Effector CD4-positive, alpha-beta T cell (primary cell): ENCODE measurements around the gene EIF4E.
"Not testable (repeated sequence)": the region's sequence is repeated elsewhere in the genome, so short reads cannot be mapped to it uniquely, and the experiment has no call there.

ENCODE experiments used
- DNase-seq: peaks from one replicate; pipeline ENCODE4 v3.0.0-alpha.2; 2020

The EIF4E gene

DNA sequence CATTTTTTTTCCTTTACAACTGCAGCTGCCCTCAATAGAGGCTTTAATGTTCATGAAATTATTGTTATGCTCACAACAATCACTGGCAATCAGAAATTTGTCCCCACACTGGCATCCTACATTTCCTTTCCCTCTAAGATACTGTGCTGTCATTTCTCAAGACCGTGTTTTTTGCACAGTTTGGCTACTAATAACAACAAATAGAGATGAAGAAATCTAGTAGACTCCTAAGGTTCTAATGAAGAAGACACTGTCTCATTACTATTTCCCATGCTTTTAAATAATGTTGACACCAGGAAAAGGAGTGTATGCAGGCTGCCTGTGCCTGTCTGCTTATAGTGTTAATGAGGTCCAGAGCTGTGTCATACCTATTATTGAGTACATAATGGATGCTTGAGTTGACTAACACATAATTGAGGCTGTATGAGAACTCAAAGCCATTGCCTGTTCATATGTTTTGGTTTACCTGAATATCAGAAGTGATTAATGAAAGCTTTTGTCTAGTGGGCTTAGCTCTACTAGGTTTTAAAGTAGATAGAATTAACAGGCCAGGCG, 1.5 kb upstream of the EIF4E start:
- no peak for DNase-seq

- peak; percentile 42 for DNase-seq
Observed at GRCh38 chr4:98929341-98930267, 671 bp upstream of the EIF4E start.

DNA sequence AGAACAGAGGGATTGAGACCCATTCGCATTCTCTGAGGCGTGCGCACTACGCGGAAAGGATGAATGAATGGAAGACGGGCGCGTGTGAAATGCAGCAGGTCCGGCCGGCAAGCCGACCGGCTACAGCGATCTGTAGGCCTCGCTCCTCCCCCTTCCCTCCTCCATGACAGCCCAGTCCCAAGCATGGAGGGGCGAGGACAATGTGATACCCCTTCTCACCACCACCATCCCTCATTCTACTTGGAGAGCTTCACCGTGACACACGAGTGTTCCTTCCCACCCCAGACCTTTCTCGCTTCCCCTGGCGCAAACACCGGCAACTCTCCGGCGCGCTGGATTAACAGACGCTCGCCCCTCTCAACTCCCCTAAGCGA, 815 bp downstream of the EIF4E start:
- peak; percentile 42 for DNase-seq

DNA sequence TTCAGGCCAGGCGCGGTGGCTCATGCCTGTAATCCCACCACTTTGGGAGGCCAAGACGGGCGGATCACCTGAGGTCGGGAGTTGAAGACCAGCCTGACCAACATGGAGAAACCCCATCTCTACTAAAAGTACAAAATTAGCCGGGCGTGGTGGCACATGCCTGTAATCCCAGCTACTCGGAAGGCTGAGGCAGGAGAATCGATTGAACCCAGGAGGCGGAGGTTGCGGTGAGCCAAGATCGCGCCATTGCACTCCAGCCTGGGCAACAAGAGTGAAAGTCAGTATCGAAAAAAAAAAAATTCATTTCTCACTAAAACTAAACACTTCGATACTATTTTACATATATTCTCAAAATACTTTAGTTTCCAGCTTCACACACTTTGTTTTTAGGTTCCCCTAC, 2.7 kb downstream of the EIF4E start:
- not testable (repeated sequence) for DNase-seq

DNA sequence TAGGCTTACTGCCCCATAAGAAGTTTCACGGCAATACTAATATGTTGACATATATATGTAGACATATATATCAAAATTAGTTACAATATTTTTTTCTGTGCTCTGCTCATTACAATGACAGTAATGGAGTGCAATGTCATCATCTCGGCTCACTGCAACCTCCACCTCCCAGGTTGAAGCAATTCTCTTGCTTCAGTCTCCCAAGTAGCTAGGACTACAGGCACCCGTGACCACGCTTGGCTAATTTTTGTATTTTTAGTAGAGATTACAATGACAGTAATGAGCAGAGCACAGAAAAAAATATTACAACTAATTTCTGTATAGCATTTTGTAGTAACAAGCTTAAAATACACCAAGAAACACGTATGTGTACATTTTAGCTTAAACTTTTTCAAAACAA, 7.6 kb downstream of the EIF4E start:
- no peak for DNase-seq

- no peak for DNase-seq
Observed at GRCh38 chr4:98919996-98920395, 8.9 kb downstream of the EIF4E start.

DNA sequence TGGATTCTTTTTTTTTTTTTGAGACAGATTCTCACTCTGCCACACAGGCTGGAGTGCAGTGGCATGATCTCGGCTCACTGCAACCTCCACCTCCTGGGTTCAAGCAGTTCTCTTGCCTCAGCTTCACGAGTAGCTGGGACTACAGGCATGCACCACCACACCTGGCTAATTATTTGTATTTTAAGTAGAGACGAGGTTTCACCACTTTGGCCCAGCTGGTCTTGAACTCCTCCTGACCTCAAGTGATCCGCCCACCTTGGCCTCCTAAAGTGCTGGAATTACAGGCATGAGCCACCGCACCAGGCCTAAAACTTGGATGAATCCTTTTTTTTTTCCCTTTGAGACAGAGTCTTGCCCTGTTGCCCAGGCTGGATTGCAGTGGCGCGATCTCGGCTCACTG, 18.2 kb downstream of the EIF4E start:
- DNase-seq, result not testable (repeated sequence)

DNA sequence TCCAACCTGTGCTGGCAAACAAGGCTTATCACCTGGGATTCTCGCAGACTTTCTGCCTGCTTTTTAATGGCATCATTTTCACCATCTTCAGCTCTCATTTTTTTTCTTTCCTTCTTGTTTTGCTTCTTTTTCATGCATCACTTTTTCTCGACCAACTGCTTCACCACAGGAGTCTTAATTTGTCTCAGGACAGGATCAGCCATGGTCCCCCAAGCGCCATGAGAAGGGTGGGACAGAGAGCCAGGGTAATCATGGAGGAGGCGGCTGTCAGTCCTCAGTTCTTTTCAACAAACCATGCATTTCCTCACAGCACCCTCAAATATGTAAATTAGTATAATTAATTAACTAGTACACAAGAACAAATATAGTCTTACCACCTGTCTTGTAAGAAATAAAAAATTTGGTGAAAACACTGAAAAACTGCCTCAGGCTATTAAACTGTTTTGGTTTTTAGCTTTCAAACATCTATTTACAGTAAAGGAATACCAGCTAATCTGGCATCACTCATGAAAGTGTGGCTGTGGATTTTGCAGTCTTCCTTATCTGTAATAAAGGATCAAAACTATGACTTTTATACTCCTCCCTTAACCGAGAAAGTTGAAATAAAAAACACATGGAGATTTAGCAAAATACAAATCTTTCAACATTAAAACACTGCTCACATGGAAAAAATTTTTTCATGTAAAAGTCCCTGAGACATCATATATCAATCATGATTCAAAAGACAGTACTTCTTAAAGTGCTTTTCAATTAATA, 19.1 kb downstream of the EIF4E start:
- no peak for DNase-seq

GRCh38 chr4:98908703-98909262, 20.1 kb downstream of the EIF4E start:
- no peak for DNase-seq

- no peak for DNase-seq
Observed at GRCh38 chr4:98908182-98908581, 20.8 kb downstream of the EIF4E start.

- no peak for DNase-seq
Observed at GRCh38 chr4:98905839-98906238, 23.1 kb downstream of the EIF4E start.

DNA sequence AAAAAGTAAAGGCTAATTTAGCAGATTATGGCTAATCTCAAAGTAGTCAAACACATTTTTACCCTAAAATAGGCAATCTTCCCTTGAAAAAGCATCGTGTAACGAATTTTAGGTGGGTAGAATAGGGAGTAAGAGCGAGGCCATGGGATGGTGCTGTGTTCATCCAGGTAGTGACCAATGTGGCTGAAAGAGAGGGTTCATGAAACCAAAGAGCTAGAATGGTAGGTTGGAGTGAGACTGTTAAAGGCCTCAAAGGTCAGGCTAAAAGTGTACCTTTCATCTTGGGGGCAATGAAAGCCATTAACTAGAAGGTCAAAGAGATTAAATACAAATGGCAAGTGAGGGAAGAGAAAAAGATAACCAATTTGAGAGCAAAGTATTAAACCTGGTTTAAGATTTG, 23.6 kb downstream of the EIF4E start:
- DNase-seq, result no peak

- no peak for DNase-seq
Observed at GRCh38 chr4:98903963-98904362, 25.0 kb downstream of the EIF4E start.

- DNase-seq, result no peak
Observed at GRCh38 chr4:98903561-98903960, 25.4 kb downstream of the EIF4E start.

- no peak for DNase-seq
Observed at GRCh38 chr4:98899277-98899676, 29.7 kb downstream of the EIF4E start.

DNA sequence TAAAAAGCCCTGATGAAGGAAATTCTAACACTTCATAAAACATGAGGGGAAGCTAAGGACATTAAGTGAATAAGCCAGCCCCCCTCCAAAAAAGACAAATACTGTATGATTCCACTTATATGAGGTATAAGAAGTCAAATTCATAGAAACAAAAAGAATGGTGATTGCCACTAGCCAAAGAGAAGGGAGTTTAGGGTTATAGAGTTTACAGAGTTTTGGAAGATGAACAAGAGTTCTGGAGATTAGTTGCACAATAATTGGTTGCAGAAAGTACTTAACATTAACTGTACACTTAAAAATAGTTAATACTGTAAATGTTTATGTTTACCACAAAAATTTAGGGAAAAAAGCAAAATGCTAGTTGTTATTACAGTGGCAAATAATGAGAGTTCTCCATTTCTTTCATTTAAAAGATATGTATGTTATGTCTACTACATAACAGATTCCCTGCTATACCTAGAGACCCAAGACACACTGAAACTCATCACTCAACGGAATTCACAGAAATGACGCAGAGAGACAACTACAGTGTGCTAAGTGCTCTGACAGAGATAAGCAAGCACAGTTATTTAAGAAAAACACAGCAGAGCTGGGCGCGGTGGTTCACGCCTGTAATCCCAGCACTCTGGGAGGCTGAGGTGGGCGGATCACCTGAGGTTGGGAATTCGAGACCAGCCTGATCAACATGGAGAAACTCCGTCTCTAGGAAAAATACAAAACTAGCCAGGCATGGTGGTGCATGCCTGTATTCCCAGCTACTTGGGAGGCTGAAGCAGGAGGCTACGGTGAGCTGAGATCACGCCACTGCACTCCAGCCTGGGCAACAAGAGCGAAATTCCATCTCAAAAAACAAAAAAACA, 37.2 kb downstream of the EIF4E start:
- no peak for DNase-seq

- DNase-seq, result no peak
Observed at GRCh38 chr4:98890702-98891455, 38.1 kb downstream of the EIF4E start.

GRCh38 chr4:98887145-98887544, 41.8 kb downstream of the EIF4E start:
- DNase-seq, result no peak

GRCh38 chr4:98886382-98886781, 42.6 kb downstream of the EIF4E start:
- DNase-seq, result not testable (repeated sequence)

- DNase-seq, result not testable (repeated sequence)
Observed at GRCh38 chr4:98880884-98881283, 48.0 kb downstream of the EIF4E start.

GRCh38 chr4:98879515-98879914, 49.4 kb downstream of the EIF4E start:
- DNase-seq, result no peak

GRCh38 chr4:98873059-98873458, 55.9 kb downstream of the EIF4E start:
- DNase-seq, result no peak
